T-helper 1 cell treated with Interleukin-12 subunit alpha and Interleukin-12 subunit beta and Interleukin-4 antibody, amounts not matched to agents 30 ng/mL and 1 ng/mL, for 36 hours (primary cell): ENCODE results near the gene CIZ1. TPM values are rescaled to one million over a fixed set of nuclear protein-coding genes. Genes with fewer than 3 reads are reported as not detected.

Source experiments
- intact Hi-C: fragments of 100-400 bp; cut with micrococcal nuclease; formaldehyde crosslinking; loops from one replicate; pipeline ENCODE4 v1.15.1; 2024
- total RNA-seq: library from RNA; stranded (reverse); gene quantifications from 2 replicates; pipeline ENCODE4 v1.2.3, GENCODE V29; 2022

CIZ1 gene
- total RNA-seq, 1 donor from 2014 or later: 142 TPM

DNA sequence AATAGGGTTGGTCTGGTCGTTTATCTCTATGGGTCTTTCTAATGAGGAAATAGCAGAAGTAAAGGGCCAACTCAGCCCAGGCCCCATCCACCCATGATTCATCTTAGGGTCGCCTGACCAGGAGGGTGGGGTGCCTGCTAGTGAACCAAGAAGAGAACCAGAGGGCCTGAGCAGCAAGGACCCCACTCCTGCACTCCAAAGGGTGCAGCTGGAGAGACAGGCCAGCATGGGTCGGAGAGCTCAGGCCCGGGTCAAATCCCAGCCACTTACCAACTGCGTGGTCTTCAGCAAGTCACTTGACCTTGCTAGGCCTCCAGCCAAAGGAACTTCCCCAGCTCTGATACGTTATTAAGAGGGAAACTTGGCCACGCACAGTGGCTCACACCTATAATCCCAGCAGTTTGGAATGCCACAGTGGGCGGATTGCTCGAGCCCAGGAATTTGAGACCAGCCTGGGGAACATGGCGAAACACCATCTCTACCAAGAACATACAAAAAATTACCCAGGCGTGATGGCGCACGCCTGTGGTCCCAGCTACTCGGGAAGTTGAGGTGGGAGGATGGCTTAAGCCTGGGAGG is 27.0 kb downstream of the CIZ1 start:
- intact Hi-C loops: no loop called here

DNA sequence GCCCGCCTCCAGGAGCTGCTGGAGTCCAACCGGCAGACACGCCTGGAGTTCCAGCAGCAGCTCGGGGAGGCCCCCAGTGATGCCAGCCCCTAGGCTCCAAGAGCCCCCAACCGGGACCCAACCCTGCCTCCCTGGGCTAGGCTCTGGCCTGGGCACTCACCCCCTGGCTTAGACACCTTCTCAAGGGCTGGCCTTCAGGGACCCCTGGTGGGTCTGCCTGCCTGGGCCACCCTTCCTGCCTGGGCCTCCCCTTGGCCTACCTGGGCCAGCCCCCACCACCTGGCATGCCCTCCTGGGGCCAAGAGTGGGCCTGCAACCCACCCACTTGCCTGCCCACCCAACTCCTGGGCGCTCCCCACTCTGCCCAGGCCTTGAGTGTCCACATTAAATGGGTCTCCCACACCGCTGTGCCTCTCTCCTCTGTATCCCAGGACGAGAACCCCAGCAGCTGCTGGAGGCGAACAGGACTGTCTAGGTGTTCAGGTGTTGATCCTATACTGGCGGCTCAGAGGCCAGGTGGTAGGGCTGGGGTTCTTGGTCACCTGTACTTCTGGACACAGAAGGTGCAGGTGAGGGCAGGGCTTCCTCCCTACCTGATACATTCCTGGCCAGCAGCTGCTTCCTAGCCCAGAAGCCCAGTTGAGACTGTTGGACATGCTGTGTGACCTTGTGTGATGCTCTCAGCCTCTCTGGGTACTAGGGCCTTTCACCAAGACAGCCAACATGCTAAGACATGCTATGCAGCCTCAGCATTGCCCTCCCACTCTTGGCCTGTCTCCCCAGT is 27.7 kb downstream of the CIZ1 start:
- intact Hi-C loops: no loop called here

DNA sequence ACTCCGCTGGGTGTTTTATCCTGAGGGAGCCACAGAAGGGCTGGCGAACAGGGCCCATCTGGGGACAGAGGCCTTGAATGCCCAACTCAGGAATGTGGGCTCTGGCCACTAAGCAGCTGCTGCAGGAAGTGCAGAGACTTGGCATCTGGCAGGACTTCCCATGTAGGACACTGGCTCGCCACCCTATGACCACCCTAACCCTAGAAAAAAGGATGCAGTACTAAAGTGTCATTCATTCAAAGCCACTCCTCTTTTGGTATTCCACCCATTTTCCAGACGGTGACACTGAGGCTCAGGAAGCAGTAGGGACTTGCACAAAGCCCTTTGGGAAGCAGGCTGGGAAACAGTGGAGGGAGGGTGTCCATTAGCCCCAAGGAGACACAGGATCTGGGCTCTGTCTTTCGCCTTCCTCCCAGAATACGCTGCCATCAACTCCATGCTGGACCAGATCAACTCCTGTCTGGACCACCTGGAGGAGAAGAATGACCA is 28.3 kb downstream of the CIZ1 start:
- intact Hi-C loops: no loop called here

DNA sequence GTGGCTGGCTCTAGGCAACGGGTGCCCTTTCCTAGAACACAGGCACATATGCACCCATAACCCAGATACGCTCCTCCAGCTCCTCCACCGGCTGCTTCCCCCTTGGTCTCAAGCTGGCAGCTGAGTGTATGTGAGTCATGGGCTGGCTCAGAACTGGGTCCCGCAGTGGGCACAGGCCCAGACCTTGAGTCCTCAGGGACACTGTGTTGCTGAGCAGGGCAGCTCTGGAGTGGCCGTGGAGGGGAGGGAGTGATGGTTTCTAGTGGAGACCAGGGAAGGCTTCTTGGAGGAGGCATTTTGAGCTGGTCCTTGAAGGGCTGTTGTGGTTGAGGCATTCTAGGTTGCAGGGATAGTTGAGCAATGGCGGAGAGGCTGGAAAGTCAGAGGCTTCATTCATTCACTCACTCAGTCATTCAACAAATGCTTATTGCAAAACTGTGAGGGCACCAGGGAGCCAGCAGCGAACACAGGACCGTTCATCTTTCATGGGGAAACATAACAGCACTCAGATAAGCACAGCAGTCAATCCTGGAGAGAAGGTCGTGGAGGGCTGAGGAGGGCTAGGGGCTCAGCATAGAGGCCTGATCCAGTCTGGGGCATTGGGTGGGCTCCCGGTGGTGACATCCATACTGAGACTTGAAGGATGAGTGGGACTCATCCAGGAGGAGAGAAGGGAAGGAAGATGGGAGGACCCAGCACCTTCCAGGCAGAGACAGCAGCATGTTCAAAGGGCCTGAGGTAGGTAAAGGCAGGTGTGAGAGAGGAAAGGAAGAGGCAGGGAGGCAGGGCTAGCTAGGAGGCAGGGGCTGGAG is 29.0 kb downstream of the CIZ1 start:
- intact Hi-C loops: no loop called here

DNA sequence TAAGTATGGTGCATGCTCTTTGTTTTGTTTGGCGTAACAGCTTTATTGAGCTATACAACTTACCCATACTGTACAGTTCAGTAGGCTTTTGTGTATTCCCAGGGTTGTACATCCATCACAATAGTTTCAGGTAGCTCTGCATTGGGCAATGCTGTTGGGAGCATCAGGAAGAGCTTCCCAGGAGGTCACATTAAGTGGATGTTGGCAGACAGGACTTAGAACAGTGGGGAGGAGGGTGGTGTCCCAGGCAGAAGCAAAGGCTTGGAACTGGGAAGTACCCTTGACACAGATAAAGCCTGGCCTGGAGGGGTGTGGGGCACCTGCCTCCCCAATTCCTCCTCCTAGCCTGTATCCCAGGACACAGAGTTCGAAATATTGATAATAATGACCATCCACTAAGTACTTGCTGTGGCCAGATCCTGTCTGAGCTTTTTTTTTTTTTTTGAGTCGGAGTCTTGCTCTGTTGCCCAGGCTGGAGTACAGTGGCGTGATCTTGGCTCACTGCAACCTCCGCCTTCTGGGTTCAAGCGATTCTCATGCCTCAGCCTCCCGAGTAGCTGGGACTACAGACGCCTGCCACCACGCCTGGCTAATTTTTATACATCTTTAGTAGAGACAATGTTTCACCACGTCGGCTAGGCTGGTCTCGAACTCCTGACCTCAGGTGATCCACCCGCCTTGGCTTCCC is 30.0 kb downstream of the CIZ1 start:
- intact Hi-C loops: loop anchor here (2.0 kb wide), 2 partner anchors 89 to 593 kb away; a partner anchor contains a TSS

DNA sequence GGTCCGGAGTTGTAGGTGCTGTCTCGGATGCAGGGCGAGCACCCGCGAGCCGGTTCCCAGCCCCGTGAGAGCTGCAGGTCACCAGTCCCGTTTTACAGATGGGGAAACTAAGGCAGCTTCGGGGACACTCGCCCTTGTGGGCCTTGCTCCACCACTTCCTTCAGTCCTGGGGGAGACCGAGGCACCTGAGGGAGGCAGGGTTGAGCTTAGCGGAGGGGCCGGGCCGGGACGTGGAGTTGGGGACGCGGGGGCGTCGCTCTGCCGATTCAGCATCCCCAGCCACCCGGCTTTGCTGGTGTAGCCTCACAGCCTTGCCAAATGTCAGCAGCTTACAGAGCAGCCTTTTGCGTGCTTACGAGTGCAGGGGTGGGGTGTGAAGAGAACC is 30.8 kb downstream of the CIZ1 start:
- intact Hi-C loops: loop anchor here (1.0 to 2.0 kb wide), 10 partner anchors 31 to 592 kb away; partner anchors contain the start of genes CIZ1, COQ4, DNM1 and GOLGA2

DNA sequence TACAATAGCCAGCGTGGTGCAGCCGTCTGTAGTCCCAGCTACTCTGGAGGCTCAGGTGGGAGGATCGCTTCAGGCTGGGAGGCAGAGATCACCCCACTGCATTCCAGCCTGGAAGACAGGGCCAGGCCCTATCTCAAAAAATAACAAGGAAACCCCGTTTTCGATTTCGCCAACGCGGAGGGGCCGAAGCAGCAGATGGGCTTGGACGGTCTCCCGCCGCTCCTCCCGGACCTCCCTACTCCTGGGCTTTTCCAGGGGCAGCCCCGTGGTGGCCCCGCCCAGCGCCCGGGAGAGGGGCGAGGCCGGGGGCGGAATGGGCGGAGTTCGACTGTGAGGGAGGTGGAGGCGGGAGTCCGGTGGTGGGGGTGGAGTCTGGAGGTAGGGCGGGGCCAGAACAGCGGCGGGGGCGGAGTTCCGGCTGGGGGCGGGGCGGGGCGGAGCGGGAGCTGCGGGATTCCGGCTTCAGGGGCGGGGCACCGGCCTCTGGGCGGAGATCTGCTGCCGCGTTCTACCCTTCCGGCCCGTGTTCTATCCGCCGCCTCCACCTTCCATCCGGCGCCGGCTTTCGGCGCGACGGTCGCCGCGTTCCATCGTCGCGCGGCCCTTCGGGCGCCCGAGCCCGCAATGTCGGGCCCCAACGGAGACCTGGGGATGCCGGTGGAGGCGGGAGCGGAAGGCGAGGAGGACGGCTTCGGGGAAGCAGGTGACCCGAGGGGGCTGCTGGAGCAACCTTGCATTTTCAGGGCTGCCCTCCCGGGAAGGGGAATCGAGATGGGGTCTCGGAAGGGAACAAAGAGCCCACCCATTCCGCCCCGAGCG is 31.4 kb downstream of the CIZ1 start, which contains the start of gene BBLN:
BBLN (plus strand) TSS at position 482 of the 819 bp plus-strand sequence; CDS start at position 625, 143 bp downstream.
- intact Hi-C loops: loop anchor here (1.0 to 2.0 kb wide), 11 partner anchors 31 to 591 kb away; partner anchors contain the start of genes CIZ1, COQ4, DNM1 and GOLGA2

DNA sequence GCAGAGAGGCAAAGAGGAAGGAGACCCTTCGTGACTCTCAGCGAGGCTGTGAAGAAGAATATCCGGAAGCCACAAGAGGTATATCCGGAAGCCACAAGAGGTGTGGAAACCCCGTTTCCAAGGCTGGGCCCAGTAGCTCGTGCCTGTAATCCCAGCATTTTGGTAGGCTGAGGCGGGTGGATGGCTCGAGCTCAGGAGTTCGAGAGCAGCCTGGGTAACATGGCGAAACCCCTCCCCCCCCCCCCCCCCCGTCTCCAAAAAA is 31.9 kb downstream of the CIZ1 start:
- intact Hi-C loops: loop anchor here (1.0 kb wide), 1 partner anchor 178 kb away; no protein-coding TSS in a partner anchor

DNA sequence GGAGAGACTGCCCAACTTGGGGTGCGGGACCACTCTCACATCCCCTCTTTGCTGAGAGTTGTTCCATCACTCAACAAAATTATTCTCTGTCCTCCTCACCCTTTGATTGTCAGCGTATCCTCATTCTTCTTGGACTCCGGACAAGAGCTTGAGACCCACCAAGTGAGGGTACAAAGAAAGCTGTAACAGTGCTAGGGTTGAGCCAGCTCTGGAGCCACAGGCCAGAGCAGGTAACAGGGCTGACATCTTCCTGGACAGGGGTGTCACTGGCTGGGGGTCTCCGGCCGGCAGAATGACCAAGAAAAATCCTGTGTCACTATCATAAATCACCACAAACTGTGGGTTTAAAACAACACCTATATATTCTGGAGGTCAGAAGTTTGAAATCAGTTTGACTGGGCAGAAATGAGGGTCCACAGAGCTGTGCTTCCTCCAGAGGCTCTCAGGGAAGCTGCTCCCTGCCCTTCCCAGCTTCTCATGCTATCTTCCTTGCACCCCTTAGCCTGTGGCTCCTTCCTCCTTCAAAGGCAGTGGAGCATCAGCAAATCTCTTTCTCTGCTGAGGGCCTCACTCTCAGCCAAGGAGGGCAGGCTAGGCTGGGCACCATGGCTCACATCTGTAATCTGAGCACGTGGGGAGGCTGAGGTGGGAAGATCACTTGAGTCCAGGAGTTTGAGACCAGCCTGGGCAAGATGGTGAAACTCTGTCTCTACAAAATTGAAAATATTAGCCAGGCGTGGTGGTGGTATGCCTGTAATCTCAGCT is 35.5 kb downstream of the CIZ1 start:
- intact Hi-C loops: no loop called here

DNA sequence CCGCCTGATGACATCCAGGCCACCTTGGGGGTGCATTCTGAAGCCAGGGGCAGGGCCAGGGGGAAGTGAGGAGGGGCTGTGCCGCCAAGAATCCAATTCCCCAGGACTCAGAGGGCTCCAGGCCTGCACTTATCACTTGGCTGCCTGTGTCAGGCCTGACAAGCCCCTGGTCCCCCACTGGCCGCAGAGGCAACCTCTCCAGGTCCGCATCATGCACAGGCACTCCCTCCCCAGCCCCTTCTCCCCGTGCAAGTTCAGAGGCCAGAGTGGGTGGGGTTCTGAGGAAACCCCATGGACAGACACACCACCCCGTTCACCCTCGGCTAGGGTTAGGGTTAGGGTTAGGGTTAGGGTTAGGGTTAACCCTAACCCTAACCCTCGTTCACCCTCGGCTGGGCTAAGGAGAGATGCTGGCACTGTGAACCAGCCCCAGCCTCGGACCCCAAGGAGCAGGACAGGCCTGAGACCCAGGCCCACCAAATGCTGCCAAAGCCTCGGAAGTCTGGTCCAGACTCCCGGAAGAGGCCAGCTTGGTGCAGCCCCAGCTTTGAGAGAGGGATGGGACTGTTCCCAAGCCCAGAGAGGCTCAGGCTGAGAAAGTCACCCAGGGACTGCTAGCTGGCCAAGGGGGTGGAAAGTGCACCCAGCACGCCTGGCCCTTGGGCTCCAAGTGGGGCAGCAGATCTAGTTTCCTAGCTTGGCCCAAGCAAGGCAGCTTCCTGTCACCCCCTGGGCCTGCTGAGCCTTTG is 37.3 kb downstream of the CIZ1 start:
- intact Hi-C loops: no loop called here

DNA sequence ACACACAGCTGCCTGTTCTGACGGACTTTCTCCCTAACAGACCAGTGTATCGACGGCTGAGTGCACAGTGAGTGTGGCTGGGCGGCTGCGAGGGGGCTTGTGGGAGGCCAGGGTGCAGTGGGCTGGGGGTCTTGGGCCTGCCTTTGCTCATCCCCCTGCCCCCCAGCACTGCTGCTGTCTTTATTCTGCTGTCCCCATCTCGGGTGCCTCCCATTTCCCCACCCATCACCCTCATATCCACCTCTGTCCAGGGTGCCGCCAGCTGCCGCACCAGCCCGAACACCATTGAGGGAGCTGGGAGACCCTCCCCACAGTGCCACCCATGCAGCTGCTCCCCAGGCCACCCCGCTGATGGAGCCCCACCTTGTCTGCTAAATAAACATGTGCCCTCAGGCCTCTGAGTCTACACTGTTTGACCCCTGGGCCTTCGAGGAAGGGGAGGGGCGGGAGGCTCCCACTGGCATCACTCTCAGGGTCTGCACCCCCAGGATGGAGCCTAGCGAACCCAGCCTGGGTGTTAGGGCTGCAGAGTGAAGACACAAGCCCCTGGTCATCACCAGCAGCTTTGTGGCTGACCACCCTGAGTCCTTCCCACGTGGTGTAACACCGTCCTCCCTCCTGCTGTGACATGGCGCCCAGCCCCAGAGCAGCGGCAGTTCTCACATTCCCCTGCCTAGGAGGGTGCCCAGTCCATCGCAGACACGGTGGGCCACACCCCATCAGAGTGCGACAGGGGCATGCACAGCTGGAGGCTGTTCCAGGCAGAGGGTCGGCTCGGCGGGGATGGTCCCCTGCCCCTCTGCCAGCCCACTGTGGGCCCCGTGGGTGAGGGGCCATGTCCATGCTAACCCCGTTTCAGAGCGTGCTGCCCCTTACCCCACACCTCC is 38.1 kb downstream of the CIZ1 start:
- intact Hi-C loops: no loop called here

DNA sequence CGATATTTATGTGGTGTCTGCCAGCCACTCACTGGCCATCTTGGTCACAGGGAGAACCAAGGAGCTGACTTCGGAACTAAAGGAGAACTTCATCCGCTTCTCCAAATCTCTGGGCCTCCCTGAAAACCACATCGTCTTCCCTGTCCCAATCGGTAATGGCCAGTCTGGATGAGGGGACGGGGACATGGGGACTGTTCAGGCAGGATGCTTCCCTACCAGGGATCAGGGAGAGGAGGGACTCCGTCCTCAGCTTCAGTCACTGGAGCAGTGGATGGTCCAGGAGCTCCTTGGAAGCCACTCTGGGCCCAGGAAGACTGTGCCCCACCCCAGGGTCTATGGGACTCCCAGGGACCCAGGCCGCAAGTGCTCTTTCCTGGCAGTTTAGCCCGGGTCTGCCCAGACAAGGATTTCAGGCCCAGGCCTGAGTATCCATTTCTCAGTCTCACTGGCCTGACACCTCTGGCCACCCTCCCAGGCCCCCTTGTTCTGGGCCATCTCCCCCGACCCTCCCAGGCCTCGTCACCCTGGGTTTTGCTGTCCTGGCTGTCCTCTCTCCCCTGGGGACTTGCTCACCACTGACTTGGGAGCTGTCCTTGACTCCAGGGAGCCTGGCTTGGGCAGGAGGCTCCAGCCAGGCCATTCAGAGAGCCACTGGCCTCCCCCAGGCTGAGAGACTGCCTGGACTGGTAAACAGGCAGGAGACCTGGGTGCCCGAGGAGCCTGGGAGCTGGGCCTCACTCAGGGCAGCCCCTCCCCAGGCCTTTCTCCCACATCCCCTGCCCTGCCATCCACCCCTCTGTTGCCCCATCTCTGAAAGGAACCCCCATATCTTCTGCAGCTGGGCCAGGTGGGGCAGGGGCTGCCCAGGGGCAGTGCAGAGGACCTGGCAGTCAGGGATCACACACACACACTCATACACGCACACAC is 39.0 kb downstream of the CIZ1 start:
- intact Hi-C loops: no loop called here

DNA sequence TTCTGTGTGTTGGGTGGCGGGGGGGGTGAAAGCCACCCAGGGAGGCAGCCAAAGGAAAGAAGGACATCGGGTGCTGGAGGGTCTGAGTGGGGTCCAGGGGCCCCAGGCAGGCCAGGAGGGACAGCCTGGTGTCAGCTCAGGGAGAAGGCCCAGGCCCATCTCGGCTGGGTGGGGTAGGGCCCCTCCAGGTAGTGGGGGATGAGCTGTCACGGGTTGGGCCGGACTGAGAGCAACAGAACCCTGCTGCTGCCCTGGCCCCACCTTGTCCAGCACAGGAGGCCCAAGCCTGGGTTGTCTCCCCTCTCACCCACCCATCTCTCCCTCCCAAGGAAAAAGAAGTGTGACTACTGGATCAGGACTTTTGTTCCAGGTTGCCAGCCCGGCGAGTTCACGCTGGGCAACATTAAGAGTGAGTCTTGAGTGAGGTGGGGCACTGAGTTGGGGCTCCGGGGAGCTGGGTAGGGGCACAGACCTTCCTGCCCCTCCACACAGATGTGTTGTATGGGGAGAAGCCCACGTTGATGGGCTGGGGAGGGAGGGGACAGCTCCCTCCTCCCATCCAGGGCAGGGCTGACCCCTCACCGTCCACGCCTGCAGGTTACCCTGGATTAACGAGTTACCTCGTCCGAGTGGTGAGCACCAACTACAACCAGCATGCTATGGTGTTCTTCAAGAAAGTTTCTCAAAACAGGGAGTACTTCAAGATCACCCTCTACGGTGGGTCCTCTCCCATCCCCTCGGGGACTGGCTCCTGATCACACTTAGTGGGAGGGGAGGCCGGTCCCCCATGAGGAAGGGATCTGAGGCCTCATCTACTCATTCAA is 39.9 kb downstream of the CIZ1 start:
- intact Hi-C loops: no loop called here

DNA sequence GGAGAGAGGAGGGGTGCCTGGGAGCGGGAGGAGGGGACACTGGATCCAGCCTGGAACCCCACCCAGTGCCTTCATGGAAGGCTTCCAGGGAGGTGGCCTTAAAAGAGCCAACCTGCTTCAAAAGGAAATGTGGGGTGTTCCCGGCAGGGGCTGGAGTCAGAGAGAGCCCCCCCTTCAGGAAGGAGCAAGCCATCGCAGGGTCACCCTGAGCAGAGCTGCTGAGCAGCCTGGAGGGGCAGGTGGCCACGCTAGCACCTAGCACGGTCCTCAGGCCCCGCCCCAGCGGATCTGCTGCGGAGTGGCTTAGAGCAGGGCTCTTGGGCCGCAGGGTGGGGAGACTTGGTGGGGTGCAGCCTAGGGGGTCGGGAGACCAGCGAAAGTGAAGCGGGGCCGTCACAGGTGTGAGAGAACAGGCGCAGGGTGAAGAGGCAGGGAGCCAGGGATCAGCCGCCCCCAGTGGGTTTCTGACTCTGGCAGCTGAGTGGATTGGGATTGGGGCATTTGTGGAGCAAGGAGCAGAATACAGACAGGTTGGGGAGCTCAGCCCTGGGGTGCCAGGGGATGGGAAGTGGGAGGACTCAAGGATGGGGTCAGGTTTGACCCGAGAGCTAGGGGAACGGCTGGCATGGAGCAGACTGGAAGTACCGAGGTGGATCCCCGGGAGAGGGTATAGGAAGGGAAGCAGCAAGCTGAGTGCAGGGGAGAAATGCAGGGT is 40.6 kb downstream of the CIZ1 start:
- intact Hi-C loops: no loop called here

DNA sequence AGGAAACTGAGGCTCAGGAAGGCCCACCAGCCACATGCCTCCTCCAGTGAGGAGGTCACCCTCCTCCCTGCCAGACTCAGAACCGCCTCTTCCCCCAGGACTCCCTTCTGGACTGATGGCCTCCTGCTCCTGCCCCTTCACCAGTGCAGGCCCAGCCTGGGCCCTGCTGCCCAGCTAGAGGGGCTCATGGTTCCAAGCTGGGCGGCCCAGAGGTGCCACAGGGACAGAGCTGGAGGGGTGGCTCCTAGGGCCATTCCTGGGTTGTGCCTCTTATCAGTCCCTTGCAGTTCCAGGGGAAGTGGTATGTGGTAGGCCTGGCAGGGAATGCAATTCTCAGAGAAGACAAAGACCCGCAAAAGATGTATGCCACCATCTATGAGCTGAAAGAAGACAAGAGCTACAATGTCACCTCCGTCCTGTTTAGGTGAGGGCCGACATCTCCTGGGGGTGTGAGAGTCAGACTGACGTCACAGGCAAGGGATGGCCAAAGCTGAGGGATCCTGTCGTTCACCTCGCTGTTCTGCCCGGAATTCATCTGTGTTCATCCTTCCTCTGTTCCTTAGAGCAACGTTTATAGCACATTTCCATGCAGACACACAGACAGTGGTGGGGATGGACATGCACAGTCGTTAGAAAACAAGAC is 41.3 kb downstream of the CIZ1 start:
- intact Hi-C loops: no loop called here
